NCI-H460 (cell line): ENCODE results near the gene GPR156. TPM values are rescaled to one million over a fixed set of nuclear protein-coding genes. Genes with fewer than 3 reads are reported as not detected.
"Not testable (repeated sequence)": the region's sequence is repeated elsewhere in the genome, so short reads cannot be mapped to it uniquely, and the experiment has no call there.

ENCODE experiments used
- DNase-seq: peaks from one replicate; pipeline ENCODE4 v3.0.0-alpha.2; 2016; ENCODE audit warnings: low read depth; ENCODE audit errors: extremely low read depth
- polyA plus RNA-seq: library from polyadenylated mRNA; depleted of rRNA; stranded (reverse); fragments of >200 nt; gene quantifications from 2 replicates; pipeline ENCODE4 v1.2.3, GENCODE V29; 2014; cell fraction: nucleus; rRNA removed
- total RNA-seq: library from RNA; depleted of rRNA; stranded (reverse); fragments of >200 nt; shearing (Covaris generic); gene quantifications from 2 replicates; pipeline ENCODE4 v1.2.3, GENCODE V29; 2014; rRNA removed

Gene GPR156
- total RNA-seq = 0.35 and 0.40 TPM in 2 replicates
- polyA plus RNA-seq = 0.19 and 0.26 TPM in 2 replicates

DNA sequence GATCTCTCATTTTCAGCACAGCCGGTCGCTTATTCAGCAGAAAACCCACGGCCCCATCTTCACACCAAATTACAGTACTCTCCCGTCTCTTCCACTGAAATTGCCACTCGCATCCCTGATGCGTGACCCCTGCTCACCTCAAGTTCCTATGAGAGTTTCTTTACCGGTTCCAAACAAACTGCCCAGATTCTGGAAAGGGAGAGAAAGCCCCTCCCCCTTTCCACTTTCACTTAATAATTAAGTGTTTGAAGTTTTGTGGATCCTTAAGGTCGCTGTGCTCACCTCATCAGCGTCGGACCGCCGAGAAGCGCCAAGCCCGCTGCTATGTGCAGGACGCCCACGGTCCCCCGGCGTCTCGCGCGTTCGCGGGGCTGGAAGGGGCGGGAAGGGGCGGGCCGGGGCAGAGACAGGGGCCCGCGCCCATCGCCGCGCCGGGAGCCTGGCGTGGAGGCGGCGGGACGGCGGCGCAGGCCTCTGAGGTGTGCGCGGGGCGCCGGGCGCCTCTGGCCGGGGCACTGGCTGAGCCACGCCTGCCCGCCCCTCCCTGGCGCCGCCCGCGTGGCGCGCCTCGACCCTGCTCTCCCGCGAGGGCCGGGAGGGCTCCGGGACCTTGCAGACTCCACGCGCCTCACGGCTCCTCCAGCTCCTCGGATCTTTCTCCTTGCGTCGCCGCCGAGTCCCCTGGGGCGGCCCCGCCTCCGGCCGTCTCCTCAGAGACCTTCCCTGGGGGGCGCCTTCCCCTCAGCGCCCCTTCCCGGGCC, at the start of gene GPR156:
TSS of gene GPR156 (minus strand) at position 476 of the 761 bp plus-strand sequence. CDS start 41,124 bp downstream, outside the sequence.
- DNase-seq = no peak

DNA sequence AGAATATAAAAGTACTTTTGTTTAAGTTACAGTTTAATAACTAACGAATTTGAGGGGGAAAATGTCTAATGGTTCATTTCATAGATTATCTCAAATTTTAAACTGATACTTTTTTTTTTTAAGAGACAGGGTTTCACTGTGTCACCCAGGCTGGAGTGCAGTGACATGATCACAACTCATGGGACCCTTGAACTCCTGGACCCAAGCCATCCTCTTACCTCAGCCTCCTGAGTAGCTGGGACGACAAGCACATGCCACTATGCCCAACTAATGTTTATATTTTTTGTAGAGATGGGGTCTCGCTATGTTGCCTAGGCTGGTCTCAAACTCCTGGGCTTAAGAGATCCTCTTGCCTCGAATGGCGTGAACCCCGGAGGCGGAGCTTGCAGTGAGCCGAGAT, 47.6 kb upstream of the GPR156 start:
- DNase-seq = no peak

DNA sequence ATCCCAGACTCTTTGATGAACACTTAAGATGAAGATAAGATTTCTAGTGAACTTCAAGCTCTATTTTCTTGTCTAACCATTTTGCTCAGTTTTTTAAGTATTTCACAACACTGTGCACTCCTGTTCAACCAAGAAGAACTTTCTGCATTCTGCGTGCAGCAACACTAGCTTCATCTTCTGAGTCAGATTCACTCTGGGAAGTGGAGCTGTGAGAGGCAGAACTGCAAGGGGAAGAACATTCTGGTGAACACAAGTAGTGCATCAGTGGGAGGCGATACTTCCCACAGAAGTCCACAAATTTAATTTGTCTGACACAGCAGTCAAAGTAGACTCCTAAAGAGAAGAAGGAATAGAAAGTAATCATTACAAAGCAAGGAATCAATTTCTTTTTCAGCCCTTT, 46.1 kb upstream of the GPR156 start:
- DNase-seq = no peak

DNA sequence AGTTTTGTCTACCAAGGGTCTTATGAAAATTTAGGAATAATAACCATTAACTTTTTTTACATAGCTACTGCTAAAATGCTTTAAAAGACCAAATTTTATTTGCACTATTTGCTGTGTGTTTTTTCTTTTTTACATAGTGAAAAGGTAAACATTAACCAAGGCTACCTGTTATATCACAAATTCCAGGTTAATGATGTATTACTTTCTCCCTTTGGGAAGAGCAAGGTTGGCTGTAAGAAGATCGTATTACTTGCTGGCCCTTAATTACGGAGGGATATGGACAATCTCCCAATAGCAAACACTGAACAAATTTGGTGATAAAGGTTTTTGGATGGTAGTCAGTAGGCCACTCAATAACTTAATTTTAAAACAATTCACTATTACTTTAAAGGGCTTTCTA, 41.8 kb upstream of the GPR156 start:
- DNase-seq = no peak

DNA sequence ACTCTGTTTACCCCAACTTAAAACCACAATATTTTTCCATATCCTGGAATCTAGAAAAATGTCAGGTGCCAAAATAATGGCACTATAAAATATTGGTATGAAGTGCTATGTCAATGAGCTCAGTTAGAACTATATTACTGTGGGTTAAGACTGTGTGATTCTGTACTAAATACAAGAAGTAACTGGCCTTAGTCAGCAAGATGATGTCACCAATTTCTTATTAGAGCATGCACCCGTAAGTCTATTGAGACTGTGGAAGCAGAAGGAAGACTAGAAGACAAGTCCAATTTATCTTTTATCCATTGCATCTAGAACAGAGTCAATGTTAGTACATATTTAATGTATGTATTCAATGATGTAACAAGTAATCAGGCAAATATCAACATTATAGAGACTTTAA, 39.2 kb upstream of the GPR156 start:
- no peak for DNase-seq

DNA sequence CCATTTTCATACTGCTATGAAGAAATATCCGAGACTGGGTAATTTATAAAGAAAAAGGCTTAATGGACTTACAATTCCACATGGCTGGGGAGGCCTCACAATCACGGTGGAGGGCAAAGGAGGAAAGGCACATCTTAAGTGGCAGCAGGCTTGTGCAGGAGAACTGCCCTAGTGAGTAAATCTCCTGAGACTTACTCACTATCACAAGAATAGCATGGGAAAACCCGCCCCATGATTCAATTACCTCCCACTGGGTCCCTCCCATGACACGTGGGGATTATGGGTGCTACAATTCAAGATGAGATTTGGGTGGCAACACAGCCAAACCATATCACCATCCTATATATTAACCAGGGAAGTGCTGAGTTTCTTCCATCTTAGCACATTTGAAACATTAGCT, 38.7 kb upstream of the GPR156 start:
- not testable (repeated sequence) for DNase-seq

DNA sequence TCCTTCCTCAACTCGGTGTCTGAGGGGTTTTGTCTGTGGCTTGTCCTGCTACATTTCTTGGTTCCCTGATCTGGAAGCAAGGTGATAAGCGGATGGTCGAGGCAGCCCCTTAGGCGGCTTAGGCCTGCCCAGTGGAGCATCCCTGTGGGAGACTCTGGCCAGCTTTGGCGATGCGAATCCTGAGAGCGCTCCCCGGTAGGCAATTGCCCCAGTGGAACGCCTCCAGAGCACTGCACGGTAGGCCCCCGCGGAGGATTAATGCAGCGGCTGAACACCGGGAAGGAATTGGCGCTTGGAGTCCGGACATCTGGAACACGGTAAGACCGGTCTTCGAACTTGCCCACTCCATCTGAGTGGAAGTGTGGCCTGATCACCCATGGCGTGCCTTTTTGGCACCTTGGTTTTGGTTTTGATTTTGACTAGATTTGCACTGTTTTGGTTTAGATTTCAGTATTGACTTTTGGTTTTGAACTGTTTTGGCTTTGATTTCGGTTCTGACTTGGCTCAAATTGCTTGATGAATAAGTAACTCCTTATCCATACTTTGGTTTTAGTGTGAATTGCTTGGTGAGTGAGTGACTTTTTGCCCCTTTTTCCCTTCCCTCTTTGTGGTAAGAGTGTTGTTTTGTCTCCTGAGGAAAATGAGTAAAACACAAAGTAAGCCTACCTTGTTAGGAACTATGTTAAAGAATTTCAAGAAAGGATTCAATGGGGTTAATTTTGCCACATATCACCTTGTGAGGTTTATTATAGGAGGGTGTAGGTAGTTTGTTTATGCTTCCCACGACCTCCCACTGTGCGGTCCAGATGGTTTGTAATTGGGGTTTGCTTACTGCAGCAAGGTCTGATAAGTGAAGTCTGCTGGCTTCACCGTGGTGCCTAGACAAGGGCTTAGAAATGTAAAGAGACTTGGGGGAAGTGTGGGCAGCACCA, 27.1 kb upstream of the GPR156 start:
- no peak for DNase-seq

DNA sequence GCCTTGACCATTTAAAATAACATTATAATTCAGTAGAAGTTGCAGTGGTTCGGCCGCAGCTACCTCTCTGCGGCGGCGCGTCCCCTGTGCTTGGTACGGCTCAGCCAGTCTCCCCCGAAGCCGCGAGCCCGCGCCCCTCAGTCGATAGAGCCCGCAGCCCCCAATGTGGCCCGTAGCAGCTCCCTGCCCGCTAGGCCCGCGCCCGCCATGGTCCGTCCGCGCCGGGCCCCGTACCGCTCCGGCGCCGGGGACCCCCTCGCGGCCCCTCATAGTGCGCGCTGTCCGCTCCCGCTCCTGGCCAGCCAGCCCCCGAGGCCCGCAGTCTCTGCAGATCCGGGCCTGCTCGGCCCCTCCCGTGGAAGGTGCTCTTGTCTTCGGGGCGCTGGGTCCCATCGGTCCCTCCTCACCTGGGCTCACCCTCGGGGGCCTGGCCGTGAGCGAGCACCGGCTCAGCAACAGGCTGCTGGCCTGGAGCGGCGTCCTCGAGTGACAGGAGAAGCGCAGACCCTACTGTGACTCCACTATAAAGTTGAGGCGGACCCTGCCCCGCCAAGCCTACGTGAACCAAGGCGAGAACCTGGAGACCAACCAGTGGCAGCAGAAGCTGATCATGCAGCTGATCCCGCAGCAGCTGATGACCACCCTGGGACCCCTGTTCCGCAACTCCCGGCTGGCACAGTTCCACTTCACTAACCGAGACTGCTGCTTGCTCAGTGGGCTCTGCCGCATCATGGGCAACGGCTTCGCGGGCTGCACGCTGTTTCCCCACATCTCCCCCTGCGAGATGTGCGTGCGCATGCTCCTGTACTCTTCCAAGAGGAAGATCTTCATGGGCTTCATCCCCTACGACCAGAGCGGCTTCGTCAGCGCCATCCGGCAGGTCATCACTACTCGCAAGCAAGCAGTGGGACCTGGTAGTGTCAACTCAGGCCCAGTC, 21.8 kb upstream of the GPR156 start:
- DNase-seq = no peak

DNA sequence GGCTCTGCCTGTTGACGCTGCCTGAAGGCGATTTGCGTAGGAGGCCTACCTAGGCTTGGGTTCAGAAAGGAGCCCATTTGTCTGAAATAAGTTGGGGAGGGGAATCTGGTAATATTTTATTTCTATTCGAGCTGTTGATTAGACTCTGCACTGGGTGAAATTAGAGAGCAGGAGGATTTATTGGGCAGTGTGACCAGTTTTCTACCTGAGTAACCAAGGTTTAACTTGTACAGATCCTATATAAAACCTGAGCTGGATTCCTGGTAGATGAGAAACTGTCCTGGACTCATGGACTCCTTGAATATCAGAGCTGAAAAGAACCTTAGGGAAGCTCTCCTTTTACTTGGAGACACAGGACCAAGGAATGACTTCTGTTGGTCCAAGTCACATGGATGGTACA, 19.6 kb upstream of the GPR156 start:
- no peak for DNase-seq

DNA sequence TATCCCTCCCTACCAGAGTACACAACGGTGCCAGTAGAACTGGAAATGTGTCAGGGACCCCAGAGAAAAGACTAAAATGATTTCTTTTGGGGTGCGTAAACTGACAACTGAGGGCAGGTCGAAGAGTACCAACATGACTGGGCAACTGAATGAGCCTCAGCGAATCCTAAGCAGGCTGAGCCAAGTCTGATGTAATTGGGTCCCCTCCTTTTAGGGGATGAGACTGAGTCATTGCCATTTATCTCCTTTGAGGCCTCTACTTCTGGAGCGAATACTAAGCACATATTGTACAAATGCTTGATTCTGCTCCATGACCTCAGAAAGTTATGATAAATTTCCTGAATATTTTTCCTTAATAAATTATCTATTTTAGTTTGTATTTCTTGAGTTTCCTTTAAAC, 17.3 kb upstream of the GPR156 start:
- DNase-seq = no peak

DNA sequence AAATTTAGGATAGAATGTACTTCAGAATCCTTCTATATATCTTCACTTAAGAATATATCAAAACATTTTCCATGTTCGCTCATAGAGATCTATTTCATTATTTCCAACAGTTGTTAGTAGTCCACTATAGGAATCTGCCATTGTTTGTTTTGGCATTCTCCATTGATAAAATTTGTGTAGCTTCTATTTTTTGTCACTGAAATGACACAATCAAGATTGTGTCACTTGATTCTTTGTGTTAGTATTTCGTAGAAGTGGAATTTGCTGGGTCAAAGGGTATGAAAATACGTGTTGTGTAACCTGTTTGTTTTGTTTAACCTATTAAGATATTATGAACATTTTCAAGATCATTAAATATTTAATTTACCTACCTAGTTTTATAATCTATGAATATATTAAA, 15.9 kb upstream of the GPR156 start:
- peak; percentile 1 for DNase-seq

DNA sequence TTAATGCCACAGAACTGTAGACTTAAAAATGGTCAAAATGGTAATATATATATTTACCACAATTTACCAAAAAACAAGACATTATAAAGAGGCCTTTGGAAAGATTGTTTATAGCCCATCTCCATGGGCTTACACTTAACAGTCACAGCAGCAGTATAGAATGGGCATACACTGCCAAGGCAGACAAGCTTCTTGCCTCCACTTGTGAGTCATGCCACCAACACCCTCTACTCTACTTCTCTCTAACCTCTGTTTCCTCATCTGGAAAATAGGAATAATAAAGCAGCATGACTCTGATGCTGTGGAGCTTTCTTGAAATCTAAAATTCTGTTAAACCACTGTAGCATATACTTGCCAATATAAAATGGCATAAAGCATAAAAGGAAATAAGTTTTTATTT, 14.4 kb upstream of the GPR156 start:
- DNase-seq = no peak

DNA sequence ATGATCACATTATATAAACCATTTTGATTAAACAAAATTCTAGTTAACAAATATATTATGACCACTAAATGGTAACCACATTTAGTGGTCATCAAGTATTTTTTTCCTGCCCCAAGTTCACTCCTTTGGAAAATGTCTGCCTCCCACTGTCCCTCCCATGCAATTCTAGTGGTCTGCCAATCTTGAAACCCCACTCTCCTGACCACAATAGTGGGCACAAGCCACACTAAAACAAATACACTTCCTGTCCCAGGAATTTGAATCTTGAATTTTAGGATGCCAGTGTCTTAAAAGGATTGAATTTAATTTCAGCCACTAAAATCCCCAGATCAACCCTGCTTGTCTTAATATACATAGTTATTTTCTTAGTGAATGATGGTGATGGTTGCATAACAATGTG, 14.0 kb upstream of the GPR156 start:
- DNase-seq = no peak

DNA sequence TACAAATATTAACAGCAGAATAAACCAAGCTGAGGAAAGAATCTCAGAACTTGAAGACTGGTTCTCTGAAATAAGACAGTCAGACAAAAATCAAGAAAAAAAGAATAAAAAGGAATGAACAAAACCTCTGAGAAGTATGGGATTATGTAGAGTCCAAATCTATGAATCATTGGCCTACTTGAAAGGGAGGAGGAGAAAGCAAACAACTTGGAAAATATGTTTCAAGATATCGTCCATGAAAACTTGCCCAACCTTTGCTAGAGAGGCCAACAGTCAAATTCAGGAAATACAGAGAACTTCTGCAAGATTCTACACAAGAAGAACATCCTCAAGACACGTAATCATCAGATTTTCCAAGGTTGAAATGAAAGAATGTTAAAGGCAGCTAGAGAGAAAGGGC, 6.5 kb upstream of the GPR156 start:
- not testable (repeated sequence) for DNase-seq

DNA sequence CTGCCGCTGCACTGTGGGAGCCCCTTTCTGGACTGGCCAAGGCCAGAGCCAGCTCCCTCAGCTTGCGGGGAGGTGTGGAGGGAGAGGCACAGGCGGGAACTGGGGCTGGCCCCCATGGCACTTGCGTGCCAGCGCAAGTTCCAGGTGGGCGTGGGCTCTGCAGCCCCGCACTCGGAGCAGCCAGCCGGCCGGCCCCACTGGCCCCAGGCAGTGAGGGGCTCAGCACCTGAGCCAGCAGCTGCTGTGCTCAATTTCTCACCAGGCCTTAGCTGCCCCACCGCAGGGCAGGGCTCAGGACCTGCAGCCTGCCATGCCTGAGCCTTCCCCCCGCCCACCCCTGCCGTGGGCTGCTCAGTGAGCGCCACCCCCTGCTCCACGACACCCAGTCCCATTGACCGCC, 4.6 kb upstream of the GPR156 start:
- no peak for DNase-seq

DNA sequence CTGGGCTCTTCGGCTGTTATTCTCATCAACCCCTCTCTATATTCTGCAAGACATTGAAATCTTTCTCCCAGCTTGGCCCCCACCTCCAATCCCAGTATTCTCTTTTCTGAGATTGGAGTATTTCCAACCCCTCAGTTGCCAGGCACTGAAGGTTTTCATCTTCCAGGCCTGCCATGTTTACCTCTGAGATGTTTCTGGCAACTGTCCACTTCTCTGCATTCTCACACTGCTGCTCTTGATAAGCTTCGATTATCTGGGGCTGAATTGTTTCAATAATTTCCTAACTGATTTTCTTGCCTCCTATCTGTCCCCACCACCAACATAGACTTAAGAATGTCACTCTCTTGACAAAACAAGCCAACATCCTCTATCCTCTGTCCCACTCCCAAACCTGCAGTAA, 1.4 kb upstream of the GPR156 start:
- DNase-seq = no peak

DNA sequence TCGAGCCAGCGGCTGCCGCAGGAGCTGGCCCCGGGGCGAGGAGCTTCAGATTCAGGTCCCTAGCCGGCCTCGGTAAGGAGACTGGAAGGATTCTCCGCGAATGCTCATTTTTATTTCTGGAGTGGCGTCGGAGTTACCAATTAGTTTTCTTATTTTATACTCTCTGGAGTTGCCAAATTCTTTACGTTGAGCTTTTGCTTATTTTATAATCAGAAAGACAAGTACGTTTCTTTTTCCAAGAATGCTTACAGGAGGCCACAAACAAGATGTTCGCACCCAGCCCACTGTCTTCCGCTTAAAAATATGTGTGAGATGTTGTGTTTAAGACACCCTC, 453 bp upstream of the GPR156 start:
- no peak for DNase-seq

DNA sequence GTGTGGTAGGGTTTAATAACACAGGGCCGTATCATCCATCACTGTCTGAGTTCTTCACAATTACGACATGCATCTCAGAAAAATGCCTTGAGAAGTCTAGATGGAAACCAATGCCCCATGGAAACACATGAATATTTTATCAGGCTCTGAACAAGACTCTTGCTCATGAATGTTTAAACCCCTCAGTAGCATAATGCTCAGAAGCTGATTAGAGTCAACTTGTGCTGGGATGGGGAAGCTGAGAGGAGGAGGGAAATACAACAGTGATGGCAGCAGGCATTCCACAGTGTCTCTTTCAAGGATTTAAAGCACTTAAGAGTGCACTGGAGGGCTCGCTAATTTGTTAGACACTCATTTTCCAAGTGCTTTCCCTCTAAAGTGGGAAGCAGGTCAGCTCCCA, 3.8 kb downstream of the GPR156 start:
- no peak for DNase-seq

DNA sequence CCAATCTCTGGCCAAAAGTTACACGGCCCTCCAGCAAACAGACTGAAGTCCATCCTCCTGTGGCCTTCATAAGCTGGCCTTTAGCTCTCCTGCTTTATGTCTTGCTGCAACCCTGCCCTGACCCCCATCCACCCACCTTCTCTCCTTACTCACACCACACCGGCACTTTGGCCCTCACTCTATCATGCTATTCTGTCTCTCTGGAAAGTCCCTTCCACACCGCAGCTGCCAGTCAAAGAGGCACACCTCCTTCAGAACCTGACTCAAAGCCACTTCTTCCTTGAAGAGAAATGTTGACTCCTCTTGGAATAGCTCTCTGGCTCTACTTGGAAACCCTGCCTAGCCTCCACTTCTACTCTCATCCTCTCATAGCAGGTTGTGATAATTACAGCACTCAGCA, 4.5 kb downstream of the GPR156 start:
- no peak for DNase-seq

DNA sequence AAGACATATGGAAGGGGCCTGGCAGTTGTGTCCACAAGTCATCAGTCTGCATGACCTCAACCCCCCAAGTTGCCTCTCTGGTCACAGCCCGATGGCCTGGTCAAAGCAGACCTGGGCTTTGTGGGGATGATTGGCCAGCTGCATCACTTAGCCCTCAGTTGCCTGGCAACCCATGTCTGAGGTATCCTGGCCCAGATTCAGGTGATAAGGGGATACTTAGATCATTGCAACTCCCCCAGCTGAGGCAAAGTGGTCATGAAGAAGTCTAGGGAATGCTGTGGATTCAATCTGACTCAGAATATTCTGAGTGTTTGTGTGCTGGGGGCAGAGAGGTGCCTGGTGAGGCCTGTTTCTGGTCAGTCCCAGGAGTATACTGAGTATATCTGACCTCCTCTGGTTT, 5.0 kb downstream of the GPR156 start:
- DNase-seq = no peak

DNA sequence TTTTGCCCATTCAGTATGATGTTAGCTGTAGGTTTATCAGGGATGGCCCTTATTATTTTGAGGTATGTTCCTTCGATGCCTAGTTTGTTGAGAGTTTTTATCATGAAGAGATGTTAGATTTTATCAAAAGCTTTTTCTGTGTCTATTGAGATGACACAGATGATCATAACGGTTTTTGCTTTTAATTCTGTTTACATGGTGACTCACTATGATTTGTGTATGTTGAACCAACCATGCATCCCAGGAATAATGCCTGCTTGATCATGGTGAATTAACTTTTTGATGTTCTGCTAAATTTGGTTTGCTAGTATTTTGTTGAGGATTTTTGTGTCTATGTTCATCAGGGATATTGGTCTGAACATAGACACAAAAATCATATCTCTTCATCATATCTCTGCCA, 8.3 kb downstream of the GPR156 start:
- DNase-seq = no peak
